Central memory CD8-positive, alpha-beta T cell (primary cell): Measurements from ENCODE around the gene SLC27A3.

ENCODE experiments used
- ATAC-seq: fragments of 150-1000 bp; cut with Tn5 transposase; replicated peaks from 2 replicates; pipeline ENCODE4 v1.10.0; 2022; ENCODE audit warnings: mild to moderate bottlenecking, moderate FRiP score, moderate number of reproducible peaks; ENCODE audit not compliant: poor library complexity, severe bottlenecking; ENCODE audit errors: extremely low read depth
- DNase-seq, 2 donors: peaks; one replicate each; pipeline ENCODE4 v3.0.0; 2021; ENCODE audit warnings: low spot score in 2 of 2
- H3K27ac Mint-ChIP-seq: one replicate; pipeline ENCODE4 v1.8.0; 2022; ENCODE audit warnings: low read depth, mild to moderate bottlenecking, moderate library complexity, mixed read lengths
- H3K27me3 Mint-ChIP-seq: one replicate; pipeline ENCODE4 v1.8.0; 2022; ENCODE audit warnings: mixed read lengths
- H3K36me3 Mint-ChIP-seq: one replicate; pipeline ENCODE4 v1.8.0; 2022; ENCODE audit warnings: mild to moderate bottlenecking, moderate library complexity, mixed read lengths; ENCODE audit not compliant: insufficient read depth
- H3K4me1 Mint-ChIP-seq: one replicate; pipeline ENCODE4 v1.8.0; 2022; ENCODE audit warnings: mixed read lengths
- H3K4me3 Mint-ChIP-seq: one replicate; pipeline ENCODE4 v1.8.0; 2022; ENCODE audit warnings: mild to moderate bottlenecking, moderate library complexity, mixed read lengths
- H3K9me3 Mint-ChIP-seq: one replicate; pipeline ENCODE4 v1.8.0; 2022; ENCODE audit warnings: mixed read lengths

The SLC27A3 gene

DNA sequence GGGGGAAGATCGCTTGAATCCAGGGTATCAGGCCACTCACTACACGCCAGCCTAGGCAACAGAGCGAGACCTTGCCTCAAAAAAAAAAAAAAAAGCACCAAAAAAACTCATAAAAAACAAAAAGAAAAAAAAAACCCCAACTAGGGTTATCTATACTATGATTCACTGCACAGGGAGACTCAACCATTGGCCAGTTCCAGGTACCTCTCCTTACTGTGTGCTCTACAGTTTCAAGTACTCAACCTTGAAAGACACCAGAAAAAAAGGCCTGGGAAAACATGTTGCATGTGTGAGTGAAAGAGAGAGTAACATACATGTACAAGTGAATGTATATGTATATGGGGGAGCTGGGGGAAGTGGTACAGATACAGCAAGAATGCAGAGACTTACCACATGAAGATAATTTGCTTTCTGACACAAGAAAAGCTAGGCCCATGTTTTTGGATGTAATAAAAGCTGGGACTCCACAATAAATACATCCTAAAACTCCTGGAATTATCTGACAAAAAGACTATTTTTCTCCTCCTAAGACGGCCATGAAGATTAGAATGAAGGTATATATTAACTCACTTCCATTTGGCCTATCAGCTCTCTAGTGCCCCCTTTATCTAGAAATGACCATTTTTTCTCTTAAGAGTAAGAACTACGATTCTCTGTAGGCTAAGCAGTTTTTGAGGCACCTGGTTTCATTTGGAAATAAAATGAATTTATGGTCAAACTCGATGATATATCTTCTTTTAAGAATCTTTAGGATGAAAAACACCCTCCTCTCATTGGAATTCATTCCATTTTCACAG lies 52.2 kb downstream of the SLC27A3 start:
- DNase-seq (no peak), ATAC-seq (no peak)
- Mint-ChIP-seq H3K27me3 (no peaks in the 10 kb centered on the region), H3K4me1 (no peaks in the 10 kb centered on the region), H3K9me3 (no peaks in the 10 kb centered on the region), H3K36me3 (peaks cover 38% of the 10 kb centered on the region), H3K27ac (no peak overlapping the region), H3K4me3 (no peak overlapping the region)
